HuH-7.5 (cell line): Measurements from ENCODE around the gene IFITM1.
"Not testable (repeated sequence)": the region's sequence is repeated elsewhere in the genome, so short reads cannot be mapped to it uniquely, and the experiment has no call there.

Experiments
- DNase-seq: peaks from one replicate; pipeline ENCODE4 v3.0.0; 2011; ENCODE audit warnings: low spot score

The IFITM1 gene

DNA sequence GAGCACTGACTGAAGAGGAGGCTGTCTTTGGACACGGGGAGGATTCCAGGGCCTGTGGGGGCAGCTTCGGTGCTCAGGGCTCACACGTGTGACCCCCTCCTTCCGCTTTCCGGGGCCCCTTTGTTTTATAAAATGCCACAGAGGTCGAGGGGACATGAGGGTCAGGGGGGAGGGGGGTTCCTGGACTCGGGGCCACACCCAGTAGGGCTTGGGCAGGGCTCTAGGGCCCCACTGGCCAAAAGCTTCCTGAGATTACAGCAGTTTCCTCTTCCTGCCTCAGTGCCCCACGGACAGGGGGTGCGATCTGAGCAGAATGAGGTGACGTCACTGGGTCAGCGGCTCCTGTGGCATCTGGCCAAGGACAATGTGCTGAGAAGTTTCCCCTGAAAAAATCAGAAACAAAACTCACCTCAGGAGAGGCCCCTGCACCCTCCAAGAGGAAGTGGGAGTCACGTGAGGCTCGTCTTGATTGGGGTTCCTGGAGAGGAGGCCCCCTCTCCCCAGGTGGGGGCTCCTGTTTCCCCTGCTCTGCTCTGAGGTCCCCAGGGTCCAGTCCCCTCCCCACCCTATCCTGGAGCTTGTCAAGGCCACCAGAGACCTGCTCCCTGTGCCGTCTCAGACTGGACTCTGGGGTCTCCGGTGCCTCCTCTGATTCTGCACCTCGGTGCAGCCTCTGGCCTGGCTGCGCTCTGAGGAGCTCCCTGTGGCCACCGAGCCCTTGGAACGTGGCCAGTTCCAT lies 13.2 kb downstream of the IFITM1 start:
- DNase-seq = no peak

GRCh38 chr11:327581-327923 lies 13.7 kb downstream of the IFITM1 start:
- no peak for DNase-seq

GRCh38 chr11:328012-328411 lies 14.2 kb downstream of the IFITM1 start:
- no peak for DNase-seq

GRCh38 chr11:328516-329100 lies 14.8 kb downstream of the IFITM1 start:
- DNase-seq = not testable (repeated sequence)

DNA sequence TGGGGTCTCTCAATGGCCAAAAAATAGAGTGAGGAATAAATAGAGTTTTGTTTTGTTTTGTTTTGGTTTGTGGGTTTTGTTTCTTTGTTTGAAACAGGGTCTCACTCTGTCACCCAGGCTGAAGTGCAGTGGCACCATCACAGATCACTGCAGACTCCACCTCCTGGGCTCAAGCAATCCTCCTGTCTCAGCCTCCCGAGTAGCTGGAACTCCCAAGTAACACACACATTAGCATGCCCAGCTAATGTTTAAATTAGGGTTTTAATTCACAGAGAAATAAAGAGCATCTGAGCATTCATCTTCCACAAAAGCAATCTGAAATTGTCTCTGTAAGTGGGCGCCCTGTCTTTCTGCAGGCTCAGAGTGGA lies 16.0 kb downstream of the IFITM1 start:
- DNase-seq = no peak

DNA sequence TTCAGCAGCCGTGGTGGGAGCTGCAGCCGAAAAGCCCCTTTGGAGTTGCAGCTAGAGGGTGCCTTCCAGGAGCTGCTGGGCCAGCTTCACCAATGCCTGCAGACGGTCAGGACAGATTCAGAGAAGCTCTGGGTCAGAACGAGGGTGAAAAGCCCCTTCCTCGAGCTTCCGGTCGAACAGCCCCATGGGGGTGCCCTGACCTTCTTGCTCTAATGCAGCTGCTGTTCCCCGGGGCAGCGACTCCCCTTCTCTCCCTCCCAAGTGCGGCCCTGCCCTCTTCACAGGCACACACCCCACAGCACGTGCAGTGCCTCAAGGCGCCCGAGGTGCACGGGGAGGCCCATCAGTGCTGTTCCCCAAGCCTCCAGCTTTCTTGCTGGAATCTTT lies 16.5 kb downstream of the IFITM1 start:
- no peak for DNase-seq

GRCh38 chr11:330694-331357 lies 17.0 kb downstream of the IFITM1 start:
- DNase-seq = no peak

GRCh38 chr11:331358-332060 lies 17.7 kb downstream of the IFITM1 start:
- no peak for DNase-seq

DNA sequence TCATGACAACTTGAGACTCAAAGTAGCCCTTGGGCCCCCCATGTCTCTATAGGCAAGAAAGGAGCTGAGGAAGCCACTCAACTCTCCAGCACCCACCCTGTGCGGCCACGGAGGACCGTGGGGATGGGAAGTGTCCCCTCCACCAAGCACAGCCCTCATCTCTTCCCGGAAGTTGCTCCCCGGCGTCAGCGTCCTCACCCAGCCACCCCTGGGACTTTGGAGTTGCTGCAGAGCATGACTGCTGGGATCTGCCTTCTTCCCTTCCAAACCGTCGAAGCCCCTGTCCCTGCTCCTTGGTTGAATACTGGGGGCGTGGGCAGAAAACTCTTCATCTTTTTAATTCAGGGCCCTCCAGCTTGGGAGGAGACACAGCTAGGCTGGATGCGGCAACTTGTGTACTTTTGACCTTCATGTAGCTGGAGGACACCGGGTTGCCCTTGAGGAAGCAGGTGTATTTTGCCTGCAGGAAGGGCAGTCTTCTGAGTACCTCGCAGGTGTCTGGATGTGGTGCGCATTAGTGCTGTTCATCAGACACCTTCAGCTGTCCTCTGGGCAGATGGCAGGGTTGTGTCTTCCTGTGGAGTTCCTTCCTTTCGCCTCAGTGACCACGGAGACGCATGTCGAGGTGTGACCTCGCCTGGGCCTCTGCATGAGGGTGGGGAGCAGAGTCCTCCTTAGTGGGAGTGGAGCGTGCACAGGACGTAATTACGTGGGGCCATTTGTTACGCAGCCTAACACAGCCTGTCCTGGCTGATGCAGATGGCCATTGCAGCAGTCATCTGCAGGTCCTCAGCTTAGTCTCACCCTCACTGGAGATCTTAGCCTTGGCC lies 19.0 kb downstream of the IFITM1 start:
- no peak for DNase-seq

DNA sequence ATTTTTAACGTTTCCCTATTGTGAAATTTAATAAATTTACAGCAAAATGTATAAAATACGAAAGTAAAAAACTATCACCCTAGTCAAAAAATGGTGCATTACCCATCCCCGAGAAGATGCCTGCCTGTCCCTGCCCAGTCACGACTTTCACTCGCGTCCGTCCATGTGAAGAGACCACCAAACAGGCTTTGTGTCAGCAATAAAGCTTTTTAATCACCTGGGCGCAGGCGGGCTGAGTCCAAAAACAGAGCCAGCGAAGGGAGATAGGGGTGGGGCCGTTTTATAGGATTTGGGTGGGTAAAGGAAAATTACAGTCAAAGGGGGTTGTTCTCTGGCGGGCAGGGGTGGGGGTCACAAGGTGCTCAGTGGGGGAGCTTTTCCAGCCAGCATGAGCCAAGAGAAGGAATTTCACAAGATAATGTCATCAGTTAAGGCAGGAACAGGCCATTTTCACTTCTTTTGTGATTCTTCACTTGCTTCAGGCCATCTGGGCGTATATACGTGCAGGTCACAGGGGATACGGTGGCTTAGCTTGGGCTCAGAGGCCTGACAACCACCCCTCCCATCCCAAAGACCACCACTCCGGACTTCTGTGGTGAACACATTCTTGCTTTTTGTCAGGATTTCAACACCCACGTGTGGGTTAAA lies 19.9 kb downstream of the IFITM1 start:
- not testable (repeated sequence) for DNase-seq

DNA sequence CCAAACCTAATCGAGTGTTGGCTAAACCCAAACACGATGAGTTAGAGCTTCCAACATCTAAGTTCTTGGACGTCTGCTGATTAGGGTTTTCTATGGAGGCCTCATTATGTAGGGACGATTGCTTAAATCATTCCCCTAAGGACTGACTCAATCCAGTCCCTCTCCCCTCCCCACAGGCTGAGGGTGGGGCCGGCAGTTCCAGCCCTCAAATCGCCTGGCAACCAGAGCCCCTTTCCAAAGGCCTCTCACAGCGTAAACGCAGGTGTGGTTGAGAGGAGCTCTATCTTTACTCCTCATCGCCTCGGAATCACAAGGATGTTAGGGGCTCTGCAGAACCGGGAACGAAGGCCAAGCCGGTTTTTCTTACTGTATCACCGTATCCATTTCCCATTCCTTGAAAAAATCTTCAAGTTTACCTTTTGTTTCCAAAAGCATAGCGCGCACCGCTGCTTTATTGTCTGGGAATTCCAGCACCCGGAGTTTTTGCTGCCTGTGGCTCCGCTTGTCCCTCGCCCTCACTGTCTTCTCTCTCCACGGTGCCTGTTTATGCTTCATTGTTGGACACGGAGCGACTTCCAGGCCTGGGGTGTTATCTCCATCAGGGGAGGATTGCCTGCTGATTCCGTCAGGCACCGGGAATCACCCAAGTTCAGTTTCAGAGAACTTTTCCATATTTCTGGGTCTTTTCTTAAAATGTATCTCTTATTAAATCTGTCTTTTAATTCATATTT lies 20.6 kb downstream of the IFITM1 start:
- DNase-seq = no peak

DNA sequence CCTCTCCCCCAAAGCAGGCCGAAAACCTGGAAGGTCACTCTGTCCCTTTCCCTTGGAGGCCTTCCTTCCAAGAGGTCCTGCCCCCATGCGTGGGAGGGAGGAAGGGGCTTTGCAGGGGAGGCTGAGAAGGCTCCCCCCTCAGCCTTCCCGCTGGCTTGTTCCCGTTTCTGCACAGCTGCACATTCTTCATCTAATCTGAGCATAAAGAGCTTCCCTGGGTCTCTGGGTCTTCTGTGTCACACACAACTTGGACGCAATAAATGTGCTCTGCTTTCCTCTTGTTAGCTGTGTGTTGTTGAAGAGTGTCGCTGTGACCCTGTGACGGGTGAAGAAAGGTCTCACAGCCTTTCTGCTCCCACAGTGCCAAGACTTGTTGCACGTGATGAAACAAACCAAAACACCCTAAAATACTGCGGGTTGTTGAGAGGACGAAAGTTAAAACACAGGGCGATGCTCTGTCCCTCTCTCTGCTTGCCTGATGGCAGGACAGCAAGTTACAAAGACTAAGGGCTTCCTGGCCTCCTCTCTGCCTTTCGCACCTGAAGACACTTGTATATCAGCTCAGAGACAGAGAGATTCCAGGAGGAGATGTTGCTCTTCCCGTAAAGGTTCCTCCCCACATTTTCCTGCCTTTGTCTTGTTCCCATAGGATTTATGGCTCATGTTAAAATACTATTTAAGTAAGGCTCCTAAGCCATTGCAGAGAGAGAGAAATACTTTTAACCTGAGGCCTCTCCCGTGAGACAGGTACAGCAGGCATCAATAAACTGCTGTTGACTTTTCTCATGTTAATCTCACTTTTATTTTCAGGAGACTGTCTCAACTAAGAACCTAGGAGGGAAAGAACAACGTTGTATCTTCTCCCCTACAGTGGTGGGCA lies 22.2 kb downstream of the IFITM1 start:
- no peak for DNase-seq

DNA sequence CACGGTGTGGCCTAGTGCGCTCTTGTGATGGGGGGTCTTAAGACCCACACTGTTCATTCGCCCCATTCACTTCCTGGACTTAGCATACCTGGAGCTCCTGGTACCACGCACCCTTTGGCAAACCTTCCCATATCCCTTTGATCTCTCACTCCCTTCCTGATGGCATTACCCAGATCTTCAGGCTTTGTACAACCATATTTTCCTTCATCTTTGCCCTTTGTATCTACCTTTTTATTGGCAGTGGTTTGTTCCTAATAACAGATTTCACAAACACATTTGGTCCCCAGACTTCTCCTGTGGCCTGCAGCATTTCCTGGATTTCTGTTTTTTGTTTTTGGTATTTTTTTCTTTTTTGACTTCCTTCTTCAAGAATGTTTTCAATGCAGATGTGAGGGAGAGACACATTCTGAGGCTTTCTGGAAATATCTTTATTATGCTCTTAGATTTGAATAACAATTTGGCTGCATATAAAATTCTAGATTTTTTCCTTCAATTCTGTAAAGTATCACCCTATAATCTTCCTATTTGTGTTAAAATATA lies 22.9 kb downstream of the IFITM1 start:
- no peak for DNase-seq

GRCh38 chr11:337711-338110 lies 23.9 kb downstream of the IFITM1 start:
- DNase-seq = no peak

GRCh38 chr11:339963-340362 lies 26.1 kb downstream of the IFITM1 start:
- DNase-seq = no peak

DNA sequence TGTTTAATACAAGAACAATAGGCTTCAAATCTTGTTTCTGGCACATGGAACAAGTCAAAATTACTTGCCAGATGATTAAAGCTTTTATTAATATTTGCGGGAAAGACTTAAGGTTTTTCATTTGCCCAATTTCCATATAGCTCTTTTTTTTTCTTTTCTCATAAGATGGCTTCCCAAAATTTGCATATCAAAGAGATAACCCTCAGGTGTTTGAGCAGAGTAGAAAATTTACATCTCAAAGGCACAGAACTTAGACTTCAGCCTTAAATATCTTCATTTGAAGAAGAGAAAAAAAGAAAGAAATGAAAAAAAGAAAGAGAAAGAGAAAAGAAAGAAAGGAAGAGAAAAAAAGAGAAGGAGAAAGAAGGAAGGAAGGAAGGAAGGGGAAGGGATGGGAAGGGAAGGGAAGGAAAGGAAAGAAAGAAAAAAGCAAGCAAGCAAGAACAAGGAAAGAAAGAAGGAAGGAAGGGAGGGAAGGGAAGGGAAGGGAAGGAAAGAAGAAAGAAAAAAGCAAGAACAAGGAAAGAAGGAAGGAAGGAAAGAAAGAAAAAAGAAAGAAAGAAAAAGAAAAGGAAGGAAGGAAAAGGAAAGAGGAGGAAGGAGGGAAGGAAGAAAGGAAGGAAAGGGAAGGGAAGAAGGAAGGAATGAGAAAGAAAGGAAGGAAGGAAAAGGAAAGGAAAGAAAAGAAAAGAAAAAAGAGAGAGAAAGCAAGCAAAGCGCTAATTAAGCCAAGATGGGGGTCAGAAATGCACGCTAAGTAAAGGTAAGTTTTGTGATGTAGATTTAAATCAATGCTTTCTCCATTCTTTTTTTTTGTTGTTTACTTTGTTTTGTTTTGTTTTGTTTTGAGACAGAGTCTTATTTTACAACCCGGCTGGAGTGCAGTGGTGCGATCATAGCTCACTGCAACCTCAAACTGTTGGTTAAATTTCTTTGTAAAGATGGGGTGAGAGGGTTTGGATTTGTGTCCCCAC lies 27.0 kb downstream of the IFITM1 start:
- no peak for DNase-seq

GRCh38 chr11:342328-342727 lies 28.5 kb downstream of the IFITM1 start:
- DNase-seq = no peak

GRCh38 chr11:344836-345578 lies 31.2 kb downstream of the IFITM1 start:
- no peak for DNase-seq
